ENCODE data around the gene MED31. TPM values are rescaled to one million over a fixed set of nuclear protein-coding genes. Genes with fewer than 3 reads are reported as not detected.

The MED31 gene
- total RNA-seq, 1 experiment from 2014 or later, result 10.6 TPM

- TF ChIP-seq USF1 (CRISPR knock-in tag; IDR thresholded peaks at IDR 0.05) (no peak), FOXK1 (CRISPR knock-in tag; IDR thresholded peaks at IDR 0.05) (no peak), MLX (CRISPR knock-in tag; IDR thresholded peaks at IDR 0.05) (no peak)
These were observed 19.2 kb upstream of the MED31 start (continued) for GRCh38 chr17:6670571-6670970.

- Mint-ChIP-seq H3K36me3 (no peaks in the 10 kb centered on the region), H3K4me3 (no peak overlapping the region), H3K27me3 (ENCODE audit: low read depth) (peaks cover 28% of the 10 kb centered on the region), H3K27ac (no peak overlapping the region), H3K4me1 (peaks cover 12% of the 10 kb centered on the region), H3K9me3 (no peaks in the 10 kb centered on the region)
- no peak for ATAC-seq
- TF ChIP-seq KAT7 (CRISPR knock-in tag; IDR thresholded peaks at IDR 0.05; ENCODE audit: borderline replicate concordance) (no peak), ZNF317 (CRISPR knock-in tag; IDR thresholded peaks at IDR 0.05; ENCODE audit: borderline replicate concordance, low read depth) (no peak), SP1 (CRISPR knock-in tag; conservative IDR thresholded peaks at IDR 0.05) (no peak), FOXP1 (CRISPR knock-in tag; IDR thresholded peaks at IDR 0.05; ENCODE audit: borderline replicate concordance) (no peak), ATF1 (CRISPR knock-in tag; IDR thresholded peaks at IDR 0.05) (no peak), ZNF396 (CRISPR knock-in tag; IDR thresholded peaks at IDR 0.05; ENCODE audit: borderline replicate concordance) (no peak), ZBTB43 (CRISPR knock-in tag; IDR thresholded peaks at IDR 0.05) (no peak), ZBTB21 (CRISPR knock-in tag; IDR thresholded peaks at IDR 0.05; ENCODE audit: borderline replicate concordance) (no peak), FOXK1 (CRISPR knock-in tag; IDR thresholded peaks at IDR 0.05) (no peak), SOX15 (CRISPR knock-in tag; IDR thresholded peaks at IDR 0.05) (no peak), TP53 (CRISPR knock-in tag; IDR thresholded peaks at IDR 0.05) (no peak), ZNF138 (CRISPR knock-in tag; conservative IDR thresholded peaks at IDR 0.05) (no peak), E2F1 (CRISPR knock-in tag; IDR thresholded peaks at IDR 0.05) (no peak), GRHL2 (CRISPR knock-in tag; IDR thresholded peaks at IDR 0.05; ENCODE audit: insufficient replicate concordance, severe bottlenecking) (no peak), PREB (CRISPR knock-in tag; IDR thresholded peaks at IDR 0.05; ENCODE audit: borderline replicate concordance) (no peak)
- CTCF ChIA-PET, result interaction anchor here (0.9 to 3.4 kb wide), 4 partner anchors 10 to 224 kb away, joined by 3 to 11 read pairs (median 5); partner anchors contain the start of gene SLC13A5
- DNase-seq (ENCODE audit: low spot score), result no peak
- POLR2A ChIA-PET, result no interaction called here
These were observed 18.2 kb upstream of the MED31 start for GRCh38 chr17:6669479-6670212.
